ENCODE measurements around the gene CCDC47.
A peak's percentile ranks its signal among the peaks of the same experiment; 100 is the strongest.

- TF ChIP-seq GABPA (IDR thresholded peaks at IDR 0.05; ENCODE audit: low read depth, low read length) (no peak), GABPA (CRISPR knock-in tag; IDR thresholded peaks at IDR 0.05; ENCODE audit: low read depth) (no peak), HHEX (CRISPR knock-in tag; IDR thresholded peaks at IDR 0.05) (no peak), ZNF790 (CRISPR knock-in tag; IDR thresholded peaks at IDR 0.05; ENCODE audit: borderline replicate concordance) (no peak), NCOA1 (CRISPR knock-in tag; IDR thresholded peaks at IDR 0.05) (no peak), GLI4 (CRISPR knock-in tag; IDR thresholded peaks at IDR 0.05; ENCODE audit: borderline replicate concordance) (no peak), BCLAF1 (IDR thresholded peaks at IDR 0.05) (no peak), ZFX (CRISPR knock-in tag; IDR thresholded peaks at IDR 0.05; ENCODE audit: low read depth) (no peak; the same call in 1 of the 2 replicates), NPAS2 (CRISPR knock-in tag; IDR thresholded peaks at IDR 0.05; ENCODE audit: borderline replicate concordance) (no peak), RAD51 (IDR thresholded peaks at IDR 0.05; ENCODE audit: borderline replicate concordance) (no peak)
- TF ChIP-seq, protein P1, sequence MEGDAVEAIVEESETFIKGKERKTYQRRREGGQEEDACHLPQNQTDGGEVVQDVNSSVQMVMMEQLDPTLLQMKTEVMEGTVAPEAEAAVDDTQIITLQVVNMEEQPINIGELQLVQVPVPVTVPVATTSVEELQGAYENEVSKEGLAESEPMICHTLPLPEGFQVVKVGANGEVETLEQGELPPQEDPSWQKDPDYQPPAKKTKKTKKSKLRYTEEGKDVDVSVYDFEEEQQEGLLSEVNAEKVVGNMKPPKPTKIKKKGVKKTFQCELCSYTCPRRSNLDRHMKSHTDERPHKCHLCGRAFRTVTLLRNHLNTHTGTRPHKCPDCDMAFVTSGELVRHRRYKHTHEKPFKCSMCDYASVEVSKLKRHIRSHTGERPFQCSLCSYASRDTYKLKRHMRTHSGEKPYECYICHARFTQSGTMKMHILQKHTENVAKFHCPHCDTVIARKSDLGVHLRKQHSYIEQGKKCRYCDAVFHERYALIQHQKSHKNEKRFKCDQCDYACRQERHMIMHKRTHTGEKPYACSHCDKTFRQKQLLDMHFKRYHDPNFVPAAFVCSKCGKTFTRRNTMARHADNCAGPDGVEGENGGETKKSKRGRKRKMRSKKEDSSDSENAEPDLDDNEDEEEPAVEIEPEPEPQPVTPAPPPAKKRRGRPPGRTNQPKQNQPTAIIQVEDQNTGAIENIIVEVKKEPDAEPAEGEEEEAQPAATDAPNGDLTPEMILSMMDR (CRISPR knock-in tag; IDR thresholded peaks at IDR 0.05): peak; percentile 74
Observed at GRCh38 chr17:63696381-63696961, 76.9 kb downstream of the CCDC47 start.
